T-helper 1 cell (primary cell): ENCODE measurements around the gene MAGEE2.
"Not testable (repeated sequence)": the region's sequence is repeated elsewhere in the genome, so short reads cannot be mapped to it uniquely, and the experiment has no call there.

Experiments
- DNase-seq, 5 donors: peaks; one replicate each; pipeline ENCODE4 v3.0.0-alpha.2; 2012 to 2020
- total RNA-seq, 4 donors: gene quantifications; one replicate each; lab custom pipeline; 2026; lab: John Stamatoyannopoulos, UW

MAGEE2 gene, protein sequence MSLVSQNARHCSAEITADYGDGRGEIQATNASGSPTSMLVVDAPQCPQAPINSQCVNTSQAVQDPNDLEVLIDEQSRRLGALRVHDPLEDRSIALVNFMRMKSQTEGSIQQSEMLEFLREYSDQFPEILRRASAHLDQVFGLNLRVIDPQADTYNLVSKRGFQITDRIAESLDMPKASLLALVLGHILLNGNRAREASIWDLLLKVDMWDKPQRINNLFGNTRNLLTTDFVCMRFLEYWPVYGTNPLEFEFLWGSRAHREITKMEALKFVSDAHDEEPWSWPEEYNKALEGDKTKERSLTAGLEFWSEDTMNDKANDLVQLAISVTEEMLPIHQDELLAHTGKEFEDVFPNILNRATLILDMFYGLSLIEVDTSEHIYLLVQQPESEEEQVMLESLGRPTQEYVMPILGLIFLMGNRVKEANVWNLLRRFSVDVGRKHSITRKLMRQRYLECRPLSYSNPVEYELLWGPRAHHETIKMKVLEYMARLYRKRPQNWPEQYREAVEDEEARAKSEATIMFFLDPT
- 0 reads per million in 4 donors for total RNA-seq

GRCh38 chrX:75784680-75785491 is at the start of gene MAGEE2:
TSS of gene MAGEE2 (minus strand) at chrX:75785254. CDS start at chrX:75785051, 203 bp downstream.
- DNase-seq = peak in 1 of 5 donors; percentile 2

DNA sequence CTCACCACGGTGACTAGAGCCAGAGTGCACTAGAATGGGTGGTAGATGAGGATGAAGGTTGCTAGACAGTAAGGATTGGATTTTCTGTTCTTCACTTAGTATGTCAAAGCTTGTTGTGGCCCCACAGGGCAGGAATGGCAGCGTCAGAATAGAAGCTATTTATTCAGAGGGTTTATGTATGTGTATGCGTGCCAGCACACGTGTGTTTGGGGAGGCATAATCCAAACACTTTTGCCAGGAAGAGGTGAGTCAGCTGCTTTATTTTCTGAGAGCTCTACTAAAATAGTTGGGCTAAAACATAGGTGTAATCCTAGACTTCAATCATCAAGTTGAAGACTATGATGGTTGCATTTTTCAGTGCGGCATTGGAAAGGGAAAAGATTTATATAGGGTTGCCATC is 1.2 kb upstream of the MAGEE2 start:
- no peak for DNase-seq

- no peak for DNase-seq
These were observed 3.4 kb downstream of the MAGEE2 start for GRCh38 chrX:75781611-75782010.

- not testable (repeated sequence) for DNase-seq
These were observed 17.0 kb downstream of the MAGEE2 start for GRCh38 chrX:75768063-75768462.

- no peak for DNase-seq
These were observed 36.6 kb downstream of the MAGEE2 start for GRCh38 chrX:75748431-75748830.

DNA sequence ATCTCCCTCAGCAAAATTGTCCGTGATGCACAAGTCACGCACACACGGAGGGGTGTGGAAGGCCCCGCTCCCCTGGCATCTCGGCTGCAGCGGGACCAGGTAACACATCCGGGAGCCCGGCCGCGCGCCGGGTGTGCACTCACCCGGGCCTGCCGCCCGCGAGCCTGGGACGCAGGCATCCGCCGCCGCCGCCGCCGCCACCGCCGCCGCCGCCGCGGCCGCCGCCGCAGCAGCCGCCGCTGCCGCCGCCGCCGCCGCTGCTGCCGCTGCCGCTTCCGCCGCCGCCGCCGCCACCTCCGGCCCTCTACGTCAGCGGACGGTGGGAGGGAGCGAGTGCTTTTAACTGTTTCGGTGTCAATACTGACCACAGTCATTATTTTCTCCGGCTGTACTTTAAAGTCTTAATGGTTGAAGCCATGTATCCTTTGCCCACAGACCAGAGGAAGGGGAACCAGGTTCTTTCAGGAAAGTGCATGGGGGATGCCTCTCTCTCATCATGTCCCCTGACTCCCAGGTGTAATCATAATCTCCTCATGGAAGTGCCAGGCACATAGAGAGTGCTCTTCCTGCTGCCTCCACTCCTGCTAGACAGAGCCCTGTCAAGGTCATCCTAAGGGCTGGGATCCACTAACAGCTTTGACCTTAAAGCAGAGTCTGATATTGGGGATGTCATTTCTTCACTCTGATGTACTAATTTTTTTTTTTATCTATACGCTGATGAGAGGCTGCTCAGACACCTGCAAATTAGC is 38.0 kb downstream of the MAGEE2 start:
- DNase-seq = peak in 2 of 5 donors; percentile 12 to 34
